Glutamatergic neuron (in vitro differentiated cells): Measurements from ENCODE around the gene CEACAM7. TPM values are rescaled to one million over a fixed set of nuclear protein-coding genes. Genes with fewer than 3 reads are reported as not detected.

Experiments used
- DNase-seq: peaks from one replicate; pipeline ENCODE4 v3.0.0; 2022
- H3K27ac Mint-ChIP-seq: one replicate; pipeline ENCODE4 v1.8.0; 2020; ENCODE audit warnings: mild to moderate bottlenecking, mixed read lengths, inconsistent platforms; ENCODE audit not compliant: unreplicated experiment
- H3K27me3 Mint-ChIP-seq: one replicate; pipeline ENCODE4 v1.8.0; 2020; ENCODE audit warnings: mild to moderate bottlenecking, moderate library complexity, mixed read lengths, inconsistent platforms; ENCODE audit not compliant: unreplicated experiment
- H3K36me3 Mint-ChIP-seq: one replicate; pipeline ENCODE4 v1.8.0; 2020; ENCODE audit warnings: mild to moderate bottlenecking, mixed read lengths, inconsistent platforms; ENCODE audit not compliant: unreplicated experiment
- H3K4me1 Mint-ChIP-seq: one replicate; pipeline ENCODE4 v1.8.0; 2020; ENCODE audit warnings: mild to moderate bottlenecking, low read depth, mixed read lengths, inconsistent platforms; ENCODE audit not compliant: unreplicated experiment
- H3K4me3 Mint-ChIP-seq: one replicate; pipeline ENCODE4 v1.8.0; 2020; ENCODE audit warnings: mild to moderate bottlenecking, mixed read lengths, inconsistent platforms; ENCODE audit not compliant: unreplicated experiment
- H3K9me3 Mint-ChIP-seq: one replicate; pipeline ENCODE4 v1.8.0; 2020; ENCODE audit warnings: mild to moderate bottlenecking, moderate library complexity, mixed read lengths, inconsistent platforms; ENCODE audit not compliant: unreplicated experiment
- long read RNA-seq: library from polyadenylated mRNA; unstranded; transcript quantifications from one replicate; pipeline ENCODE4 v2.0.0, GENCODE V29; 2020; ENCODE audit not compliant: unreplicated experiment
- total RNA-seq: library from RNA; stranded (reverse); fragmentation: NEBNext Ultra II Directional; extraction: Animal tissue kit (Norgen Biotek cat#: 25700); gene quantifications from one replicate; pipeline ENCODE4 v1.2.1, GENCODE V29; 2021; ENCODE audit not compliant: unreplicated experiment
- TF ChIP-seq, protein P1 (sequence below): fragments of 200-600 bp; sonication (generic); IDR thresholded peaks from one replicate; pipeline ENCODE4 v1.5.0; 2021; ENCODE audit not compliant: partially characterized antibody, unreplicated experiment

Gene CEACAM7
- not detected for total RNA-seq
- long read RNA-seq, result 0 reads

DNA sequence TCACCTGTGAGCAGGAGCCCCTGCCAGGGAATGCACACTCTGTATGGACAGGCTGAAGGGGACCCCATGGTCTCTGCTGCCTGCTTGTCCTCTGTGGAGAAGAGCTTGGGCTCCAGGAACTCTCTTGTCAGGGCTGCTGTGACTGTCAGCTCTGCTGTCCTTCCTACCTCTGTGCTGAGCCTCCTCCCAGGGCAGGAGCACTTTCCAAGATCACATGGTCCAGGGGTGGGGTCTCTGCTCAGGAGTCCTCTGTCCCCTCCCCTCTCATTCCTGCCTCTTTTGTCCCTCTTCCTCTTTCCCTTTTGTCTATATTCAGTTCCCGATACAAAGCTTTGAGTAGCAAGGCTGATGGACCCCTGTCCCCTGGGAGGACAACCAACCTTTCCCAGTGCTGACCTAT is at the start of gene CEACAM7:
TSS of gene CEACAM7 (minus strand) at position 173 of the 400 bp plus-strand sequence. CDS start at position 68, 105 bp downstream.
- H3K36me3 Mint-ChIP-seq, result peaks cover 18% of the 10 kb centered on the region
- H3K4me3 Mint-ChIP-seq, result no peak within 1 kb of the TSS
- no peak for DNase-seq
- TF ChIP-seq, protein P1, sequence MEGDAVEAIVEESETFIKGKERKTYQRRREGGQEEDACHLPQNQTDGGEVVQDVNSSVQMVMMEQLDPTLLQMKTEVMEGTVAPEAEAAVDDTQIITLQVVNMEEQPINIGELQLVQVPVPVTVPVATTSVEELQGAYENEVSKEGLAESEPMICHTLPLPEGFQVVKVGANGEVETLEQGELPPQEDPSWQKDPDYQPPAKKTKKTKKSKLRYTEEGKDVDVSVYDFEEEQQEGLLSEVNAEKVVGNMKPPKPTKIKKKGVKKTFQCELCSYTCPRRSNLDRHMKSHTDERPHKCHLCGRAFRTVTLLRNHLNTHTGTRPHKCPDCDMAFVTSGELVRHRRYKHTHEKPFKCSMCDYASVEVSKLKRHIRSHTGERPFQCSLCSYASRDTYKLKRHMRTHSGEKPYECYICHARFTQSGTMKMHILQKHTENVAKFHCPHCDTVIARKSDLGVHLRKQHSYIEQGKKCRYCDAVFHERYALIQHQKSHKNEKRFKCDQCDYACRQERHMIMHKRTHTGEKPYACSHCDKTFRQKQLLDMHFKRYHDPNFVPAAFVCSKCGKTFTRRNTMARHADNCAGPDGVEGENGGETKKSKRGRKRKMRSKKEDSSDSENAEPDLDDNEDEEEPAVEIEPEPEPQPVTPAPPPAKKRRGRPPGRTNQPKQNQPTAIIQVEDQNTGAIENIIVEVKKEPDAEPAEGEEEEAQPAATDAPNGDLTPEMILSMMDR, result no peak
- H3K27ac Mint-ChIP-seq, result no peak within 1 kb of the TSS
- H3K4me1 Mint-ChIP-seq, result no peaks in the 10 kb centered on the region
- H3K27me3 Mint-ChIP-seq, result peaks cover 17% of the 10 kb centered on the region
- peaks cover 12% of the 10 kb centered on the region for H3K9me3 Mint-ChIP-seq

DNA sequence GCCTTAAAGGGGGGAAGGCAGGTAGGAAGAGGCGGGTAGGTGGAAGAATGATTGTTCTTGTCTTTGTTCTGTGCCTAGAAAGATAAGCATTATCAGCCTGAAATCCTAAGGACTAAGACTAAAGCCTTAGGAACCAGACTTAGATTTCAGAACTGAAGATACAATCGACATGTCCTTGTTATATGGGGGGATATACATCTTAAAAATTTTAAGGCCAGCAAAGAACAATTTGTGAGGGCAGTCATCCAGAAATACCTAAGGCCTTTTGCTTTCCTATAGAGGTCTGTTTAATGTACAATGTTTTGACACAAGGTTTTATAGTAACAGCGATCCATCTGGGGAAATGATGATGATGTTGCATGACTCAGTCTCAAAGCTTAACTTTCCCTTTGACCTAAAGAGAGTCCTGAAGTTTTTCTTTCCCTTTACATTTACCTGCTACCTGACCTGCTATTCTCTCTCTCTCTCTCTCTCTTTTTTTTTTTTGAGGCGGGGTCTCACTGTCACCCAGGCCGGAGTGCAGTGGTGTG is 47.1 kb upstream of the CEACAM7 start:
- H3K9me3 Mint-ChIP-seq, result no peaks in the 10 kb centered on the region
- H3K4me1 Mint-ChIP-seq, result no peaks in the 10 kb centered on the region
- H3K4me3 Mint-ChIP-seq, result no peak overlapping the region
- H3K36me3 Mint-ChIP-seq, result no peaks in the 10 kb centered on the region
- TF ChIP-seq, protein P1, result no peak
- no peak overlapping the region for H3K27ac Mint-ChIP-seq
- H3K27me3 Mint-ChIP-seq, result peaks cover 1% of the 10 kb centered on the region
- DNase-seq, result no peak

DNA sequence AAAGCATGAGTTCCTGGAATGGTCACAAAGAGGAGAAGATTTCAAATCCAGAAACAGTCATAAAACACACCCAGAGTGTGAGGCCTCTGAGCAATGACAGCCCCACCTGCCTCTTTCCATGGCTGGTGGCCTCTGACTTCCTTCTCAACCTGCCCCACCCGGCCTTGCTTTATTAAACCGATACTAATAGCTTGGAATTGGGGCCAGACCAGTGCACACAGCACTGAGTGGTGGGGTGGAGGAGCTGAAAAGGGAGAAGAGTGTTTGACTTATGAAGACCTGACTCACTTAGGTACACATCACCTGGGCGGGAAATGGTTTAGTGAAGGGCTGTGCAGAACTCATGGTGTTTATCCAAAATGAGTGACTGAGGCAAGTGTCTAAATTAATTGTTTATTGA is 46.5 kb upstream of the CEACAM7 start:
- DNase-seq, result no peak
- Mint-ChIP-seq H3K4me1 (no peaks in the 10 kb centered on the region), H3K27me3 (peaks cover 1% of the 10 kb centered on the region), H3K36me3 (no peaks in the 10 kb centered on the region), H3K9me3 (no peaks in the 10 kb centered on the region), H3K4me3 (no peak overlapping the region), H3K27ac (no peak overlapping the region)
- TF ChIP-seq, protein P1, result no peak

DNA sequence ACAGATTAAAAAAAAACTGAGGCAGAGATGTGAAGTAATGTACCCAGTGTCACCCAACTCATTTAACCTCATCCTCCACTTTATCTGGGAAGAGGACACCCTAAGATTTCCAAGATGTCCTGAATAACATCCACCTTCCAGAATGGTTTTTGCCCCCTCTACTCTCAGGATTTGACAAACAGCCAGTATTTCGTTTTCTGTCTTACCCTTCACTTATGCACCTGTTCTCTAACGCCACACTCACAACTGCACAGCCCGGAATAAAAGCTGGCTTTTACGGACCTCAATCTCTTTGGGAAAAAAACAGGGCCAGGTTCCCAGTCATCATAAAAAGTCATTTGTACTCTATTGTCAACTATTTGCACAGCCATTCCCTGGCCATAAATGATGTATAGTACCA is 46.1 kb upstream of the CEACAM7 start:
- peaks cover 1% of the 10 kb centered on the region for H3K27me3 Mint-ChIP-seq

DNA sequence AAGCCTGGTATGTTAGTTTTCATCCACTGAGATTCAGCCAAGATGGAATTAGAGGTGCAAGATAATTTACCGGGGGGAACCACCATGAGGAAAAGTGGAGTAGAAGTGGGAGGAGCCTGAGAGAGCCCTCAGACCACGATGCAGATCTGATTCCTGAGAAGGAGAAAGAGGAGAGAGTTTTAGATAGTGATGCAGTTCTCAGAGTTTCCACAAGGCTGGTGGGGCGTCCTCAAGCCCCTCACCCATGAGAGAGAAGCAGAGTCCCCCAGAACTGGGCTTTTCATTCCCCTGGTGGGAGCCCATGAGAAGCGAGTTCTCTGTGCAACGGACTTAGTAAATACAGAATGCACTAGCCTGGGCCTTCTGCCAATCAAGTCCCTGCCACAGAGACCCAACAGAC is 38.4 kb upstream of the CEACAM7 start:
- H3K4me1 Mint-ChIP-seq, result no peaks in the 10 kb centered on the region
- H3K27ac Mint-ChIP-seq, result no peak overlapping the region
- DNase-seq, result no peak
- no peaks in the 10 kb centered on the region for H3K27me3 Mint-ChIP-seq
- peaks cover 2% of the 10 kb centered on the region for H3K9me3 Mint-ChIP-seq
- TF ChIP-seq, protein P1, result peak; percentile 25
- no peaks in the 10 kb centered on the region for H3K36me3 Mint-ChIP-seq
- no peak overlapping the region for H3K4me3 Mint-ChIP-seq

More for the DNA sequence above, 46.1 kb upstream of the CEACAM7 start:
- H3K27ac Mint-ChIP-seq, result no peak overlapping the region
- no peak for DNase-seq
- no peaks in the 10 kb centered on the region for H3K36me3 Mint-ChIP-seq
- no peak overlapping the region for H3K4me3 Mint-ChIP-seq
- H3K4me1 Mint-ChIP-seq, result no peaks in the 10 kb centered on the region
- TF ChIP-seq, protein P1, result no peak
- H3K9me3 Mint-ChIP-seq, result no peaks in the 10 kb centered on the region
